GM12878 (cell line): ENCODE data around the gene CRYL1. TPM values are rescaled to one million over a fixed set of nuclear protein-coding genes. Genes with fewer than 3 reads are reported as not detected.

Experiments used
- ATAC-seq: fragments of 200-7000 bp; cut with Tn5 transposase; 3 replicates; pipeline ENCODE4 v1.9.1; 2020; ENCODE audit warnings: mild to moderate bottlenecking, moderate library complexity
- BruUV-seq: library from RNA; stranded (reverse); fragments of 400-500 nt; replicated peaks from 2 replicates; lab custom pipeline; 2021; lab: Mats Ljungman, UMichigan
- CTCF ChIA-PET: fragments of 300-600 bp; sonication (Branson Sonifier 250); formaldehyde crosslinking; extraction: SDS; loops from one replicate; lab custom pipeline; 2021; ENCODE audit warnings: inconsistent platforms; lab: Yijun Ruan, JAX
- POLR2A ChIA-PET: fragments of 350-600 bp; formaldehyde crosslinking; extraction: SDS; loops from one replicate; lab custom pipeline; 2021; ENCODE audit warnings: inconsistent platforms; lab: Charles Lee
- RAD21 ChIA-PET: fragments of 300-600 bp; sonication (Branson Sonifier 250); formaldehyde crosslinking; loops from one replicate; lab custom pipeline; 2023; ENCODE audit warnings: antibody characterized with exemption; ENCODE audit not compliant: unreplicated experiment; lab: Charles Lee
- SMC1A ChIA-PET: fragments of 300-600 bp; sonication (Branson Sonifier 250); formaldehyde crosslinking; loops from one replicate; lab custom pipeline; 2023; ENCODE audit not compliant: unreplicated experiment, uncharacterized antibody; lab: Charles Lee
- DNase-seq: peaks from one replicate; pipeline ENCODE4 v3.0.0-alpha.2; 2011; ENCODE audit warnings: low read depth, low spot score
- FAIRE-seq: peaks from 3 replicates; lab custom pipeline; 2011; peaks lifted over from hg19 to GRCh38; lab: Jason Lieb, UNC
- H2AFZ ChIP-seq: 2 replicates; pipeline ENCODE4 v1.6.0; 2011; ENCODE audit warnings: low read depth, low read length, control low read depth; ENCODE audit not compliant: control insufficient read depth
- H3K27ac ChIP-seq: 2 replicates; pipeline ENCODE4 v1.5.1; 2011; ENCODE audit warnings: control low read depth; ENCODE audit not compliant: control insufficient read depth, insufficient read depth
- H3K27me3 ChIP-seq, 2 experiments: replicated peaks in 1 of 2; 2 replicates each; pipeline versions ENCODE4 v1.6.0 to v1.6.1; 2011; ENCODE audit warnings: low read length in 1 of 2; ENCODE audit not compliant: control insufficient read depth in 2 of 2, insufficient read depth in 2 of 2
- H3K36me3 ChIP-seq, 2 experiments: 2 replicates each; pipeline ENCODE4 v1.5.1; 2011; ENCODE audit warnings: low read length in 1 of 2; ENCODE audit not compliant: control insufficient read depth in 2 of 2, insufficient read depth in 2 of 2
- H3K4me1 ChIP-seq: 2 replicates; pipeline ENCODE4 v1.6.1; 2011; ENCODE audit warnings: mild to moderate bottlenecking, low read length, moderate library complexity, mixed read lengths; ENCODE audit not compliant: control insufficient read depth, insufficient read depth
- H3K4me2 ChIP-seq: 2 replicates; pipeline ENCODE4 v1.6.0; 2011; ENCODE audit warnings: control low read depth; ENCODE audit not compliant: control insufficient read depth, insufficient read depth
- H3K4me3 ChIP-seq: fragments of 200-600 bp; sonication (generic); 2 replicates; pipeline ENCODE4 v1.5.1; 2016
- H3K79me2 ChIP-seq: 2 replicates; pipeline ENCODE4 v1.6.0; 2011; ENCODE audit warnings: low read length; ENCODE audit not compliant: control insufficient read depth, insufficient read depth
- H3K9ac ChIP-seq: 2 replicates; pipeline ENCODE4 v1.8.0; 2011; ENCODE audit warnings: low read length, control low read depth, mixed read lengths; ENCODE audit not compliant: control insufficient read depth, insufficient read depth
- H3K9me3 ChIP-seq: replicated peaks from 3 replicates; pipeline ENCODE4 v1.5.1; 2011; ENCODE audit warnings: mild to moderate bottlenecking, low read length; ENCODE audit not compliant: control insufficient read depth, insufficient read depth
- H4K20me1 ChIP-seq: 2 replicates; pipeline ENCODE4 v1.6.0; 2011; ENCODE audit not compliant: control insufficient read depth, insufficient read depth
- BCL3 ChIP-seq: IDR thresholded peaks from 2 replicates; pipeline ENCODE4 v1.6.1; 2011; ENCODE audit warnings: borderline replicate concordance, low read depth, mild to moderate bottlenecking, moderate library complexity, low read length; ENCODE audit not compliant: insufficient read depth, poor library complexity, severe bottlenecking
- ETV6 ChIP-seq, 2 experiments: fragments of 450-650 bp in 1 of 2; IDR thresholded peaks in 1 of 2; conservative IDR thresholded peaks in 1 of 2; 2 replicates each; pipeline ENCODE4 v1.6.1; 2014; ENCODE audit warnings: antibody characterized with exemption in 1 of 2, borderline replicate concordance in 1 of 2, low read depth in 1 of 2, mild to moderate bottlenecking in 1 of 2, moderate library complexity in 1 of 2
- EZH2 ChIP-seq: IDR thresholded peaks from 2 replicates; pipeline ENCODE4 v1.6.1; 2012; ENCODE audit warnings: low read depth, mild to moderate bottlenecking, control low read depth, inconsistent platforms, low read length, borderline replicate concordance; ENCODE audit not compliant: control insufficient read depth
- IKZF1 ChIP-seq: fragments of 450-650 bp; conservative IDR thresholded peaks from 2 replicates; pipeline ENCODE4 v1.6.1; 2017; ENCODE audit warnings: antibody characterized with exemption, mild to moderate bottlenecking
- IRF3 ChIP-seq: fragments of 450-650 bp; IDR thresholded peaks from 2 replicates; pipeline ENCODE4 v1.6.1; 2014; ENCODE audit warnings: mild to moderate bottlenecking
- MTA3 ChIP-seq: IDR thresholded peaks from 2 replicates; pipeline ENCODE4 v1.6.1; 2012; ENCODE audit warnings: low read length, inconsistent platforms, borderline replicate concordance
- ZNF217 ChIP-seq: fragments of 450-650 bp; IDR thresholded peaks from 2 replicates; pipeline ENCODE4 v1.6.1; 2017; ENCODE audit warnings: antibody characterized with exemption, mild to moderate bottlenecking
- WGBS: methylation state at CpG from one replicate; pipeline ENCODE4 v1.1.6; 2016; ENCODE audit warnings: low lambda C conversion rate; ENCODE audit not compliant: insufficient replicate concordance, insufficient coverage; ENCODE audit errors: missing lambda C conversion rate; 5-methylcytosine and 5-hydroxymethylcytosine counted together
- in situ Hi-C: fragments of 300-500 bp; cut with MboI; formaldehyde crosslinking; loops from 9 replicates; pipeline ENCODE4 v1.14.3; 2018; ENCODE audit warnings: mixed read lengths
- intact Hi-C: fragments of 100-400 bp; cut with micrococcal nuclease; formaldehyde crosslinking; loops from one replicate; pipeline ENCODE4 v1.14.2; 2022; ENCODE audit not compliant: unreplicated experiment
- polyA plus RNA-seq, 11 experiments: library from polyadenylated mRNA; depleted of rRNA in 4 of 11; unstranded in 6 of 11; stranded (reverse) in 5 of 11; fragments of >200 nt; fragmentation: Nextera tagmentation in 4 of 11; fragmentation: Illumina TruSeq in 1 of 11; extraction: Ambion mirVana in 4 of 11; extraction: Trizol in 1 of 11; gene quantifications; 1 replicate in 1 of 11; 2 replicates in 10 of 11; pipeline versions ENCODE4 v1.2.1 to v1.2.3, GENCODE V29; 2011 to 2016; ENCODE audit warnings: inconsistent platforms in 2 of 11, missing spikeins in 2 of 11, low read depth in 1 of 11
- total RNA-seq, 4 experiments: library from RNA; depleted of rRNA in 3 of 4; stranded (reverse); fragments of >200 nt in 3 of 4; fragmentation: Illumina TruSeq in 1 of 4; extraction: Trizol in 1 of 4; gene quantifications; 2 replicates each; pipeline versions ENCODE4 v1.2.1 to v1.2.3, GENCODE V29; 2013 to 2021

Gene CRYL1
- total and polyA plus RNA-seq, 10 of the 15 experiments (the other 5 are each of a cell fraction or from before 2014, with no cell fraction given), result 5.5 to 36.7 (median 12.2) TPM

- BruUV-seq, result no TSS peak
- Histone ChIP-seq H4K20me1 (no peaks in the 10 kb centered on the region), H3K9me3 (peaks cover 5% of the 10 kb centered on the region; the same call in 2 of the 3 replicates), H3K4me3 (no peak overlapping the region), H3K27ac (no peak overlapping the region), H3K4me2 (no peak overlapping the region)
- no peak for DNase-seq
- ChIA-PET POLR2A (no interaction called here), RAD21 (interaction anchor here (1.9 kb wide), 1 partner anchor 65 kb away, joined by 6 read pairs; no protein-coding TSS in a partner anchor)
- 88% methylated on average over 4 of the region's 4 CpGs for WGBS
- ATAC-seq, result no peak
- in situ Hi-C loops, result no loop called here
- TF ChIP-seq IRF3 (no peak), IKZF1 (no peak), EZH2 (no peak), ZNF217 (no peak), BCL3 (no peak), ETV6 (conservative IDR thresholded peaks at IDR 0.05 in 1 of 2, IDR thresholded peaks at IDR 0.05 in 1 of 2; ENCODE audit: borderline replicate concordance in 1 of 2, low read depth in 1 of 2) (no peak), MTA3 (no peak)
- TF ChIP-seq, all 136 proteins: peak for 0
- H3K79me2 ChIP-seq, result no peaks in the 10 kb centered on the region
- no peak for FAIRE-seq
- peaks cover 23% of the 10 kb centered on the region for H3K4me1 ChIP-seq
- H3K9ac ChIP-seq, result no peak overlapping the region
- SMC1A ChIA-PET, result interaction anchor here (1.8 to 2.2 kb wide), 2 partner anchors 10 to 213 kb away, joined by 5 to 11 read pairs; no protein-coding TSS in a partner anchor
- H3K27me3 ChIP-seq, result no peaks in the 10 kb centered on the region
- no peak overlapping the region for H2AFZ ChIP-seq
- intact Hi-C loops, result loop anchor here (5.0 kb wide), 1 partner anchor 218 kb away; the partner anchor contains the start of gene GJB2
- H3K36me3 ChIP-seq, result no peaks in the 10 kb centered on the region
- CTCF ChIA-PET, result no interaction called here
These were observed 114.9 kb downstream of the CRYL1 start for GRCh38 chr13:20410726-20411125.
